Tibial artery (tissue), 4 donors: ENCODE measurements around the gene COX18.

Experiments
- DNase-seq, 2 donors: peaks; one replicate each; pipeline ENCODE4 v3.0.0-alpha.2; 2019
- H3K27ac ChIP-seq, 2 donors: fragments of 200-600 bp; sonication (generic) in 1 of 2; 1 replicate in 1 of 2; 2 replicates in 1 of 2; pipeline ENCODE4 v1.5.1; 2018 to 2019; ENCODE audit warnings: mild to moderate bottlenecking in 1 of 2
- H3K27me3 ChIP-seq, 2 donors: fragments of 200-600 bp; sonication (generic) in 1 of 2; one replicate each; pipeline versions ENCODE4 v1.5.1 to v1.6.0; 2016 to 2019
- H3K36me3 ChIP-seq, 3 donors: fragments of 200-600 bp; sonication (generic) in 2 of 3; one replicate each; pipeline ENCODE4 v1.5.1; 2016 to 2019; ENCODE audit warnings: mild to moderate bottlenecking in 2 of 3
- H3K4me1 ChIP-seq, 4 donors: fragments of 200-600 bp; sonication (generic) in 2 of 4; 1 replicate in 3 of 4; 2 replicates in 1 of 4; pipeline ENCODE4 v1.5.1; 2016 to 2019
- H3K4me3 ChIP-seq, 2 donors: fragments of 200-600 bp; sonication (generic) in 1 of 2; 1 replicate in 1 of 2; 2 replicates in 1 of 2; pipeline ENCODE4 v1.5.1; 2018 to 2019; ENCODE audit warnings: mild to moderate bottlenecking in 2 of 2
- H3K9me3 ChIP-seq, 3 donors: fragments of 200-600 bp; sonication (generic) in 1 of 3; one replicate each; pipeline ENCODE4 v1.5.1; 2016 to 2019
- intact Hi-C: fragments of 100-400 bp; cut with DNase I; formaldehyde crosslinking; loops from one replicate; pipeline ENCODE4 v1.15.0; 2023; ENCODE audit warnings: low total_unique reads
- TF ChIP-seq, protein P1 (sequence below), 2 experiments: fragments of 200-600 bp in 1 of 2; fragments of 450-650 bp in 1 of 2; IDR thresholded peaks; one replicate each; pipeline ENCODE4 v1.5.1; 2017 to 2019; ENCODE audit warnings: antibody characterized with exemption in 2 of 2, mild to moderate bottlenecking in 1 of 2, moderate library complexity in 1 of 2

COX18 gene

DNA sequence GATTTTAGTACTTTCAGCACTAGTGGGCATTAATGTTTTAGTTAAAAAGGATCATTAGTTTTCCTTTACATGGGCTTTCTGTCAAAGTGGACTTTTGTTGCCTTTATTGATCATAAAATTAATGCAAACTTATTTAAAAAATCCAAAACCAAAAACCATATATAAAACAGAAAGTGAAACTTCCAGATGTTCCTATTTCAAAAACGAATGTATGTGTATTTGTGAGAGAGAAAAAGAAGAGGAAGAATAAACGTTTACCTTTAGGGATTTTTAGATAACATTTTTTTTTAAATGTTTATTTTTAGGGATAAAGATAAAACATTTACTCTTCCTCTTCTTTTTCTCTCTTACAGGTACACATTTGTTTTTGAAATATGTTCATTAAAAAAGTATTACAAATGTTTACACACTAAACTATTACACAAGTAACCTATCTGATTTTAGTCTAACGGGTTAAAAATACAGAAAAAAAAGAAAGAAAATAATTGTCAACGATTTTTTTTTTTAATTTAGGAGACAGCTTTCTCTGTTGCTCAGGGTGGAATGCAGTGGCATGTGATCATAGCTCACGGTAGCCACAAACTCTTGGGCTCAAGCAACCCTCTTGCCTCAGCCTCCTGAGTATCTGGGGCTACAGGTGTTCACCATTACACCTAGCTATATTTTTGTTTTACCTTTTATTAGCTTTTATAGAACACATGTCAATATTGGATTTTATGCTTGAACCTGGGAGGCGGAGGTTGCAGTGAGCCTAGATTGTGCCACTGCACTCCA, 16.8 kb upstream of the COX18 start:
- Histone ChIP-seq H3K9me3 (no peaks in the 10 kb centered on the region), H3K4me3 (no peak overlapping the region), H3K27ac (no peak overlapping the region), H3K27me3 (no peaks in the 10 kb centered on the region), H3K36me3 (peaks cover 14 to 46% (median 31%) of the 10 kb centered on the region in 3 donors), H3K4me1 (peaks cover 0 to 26% (median 3%) of the 10 kb centered on the region in 4 donors)
- intact Hi-C loops, result no loop called here
- TF ChIP-seq, protein P1, sequence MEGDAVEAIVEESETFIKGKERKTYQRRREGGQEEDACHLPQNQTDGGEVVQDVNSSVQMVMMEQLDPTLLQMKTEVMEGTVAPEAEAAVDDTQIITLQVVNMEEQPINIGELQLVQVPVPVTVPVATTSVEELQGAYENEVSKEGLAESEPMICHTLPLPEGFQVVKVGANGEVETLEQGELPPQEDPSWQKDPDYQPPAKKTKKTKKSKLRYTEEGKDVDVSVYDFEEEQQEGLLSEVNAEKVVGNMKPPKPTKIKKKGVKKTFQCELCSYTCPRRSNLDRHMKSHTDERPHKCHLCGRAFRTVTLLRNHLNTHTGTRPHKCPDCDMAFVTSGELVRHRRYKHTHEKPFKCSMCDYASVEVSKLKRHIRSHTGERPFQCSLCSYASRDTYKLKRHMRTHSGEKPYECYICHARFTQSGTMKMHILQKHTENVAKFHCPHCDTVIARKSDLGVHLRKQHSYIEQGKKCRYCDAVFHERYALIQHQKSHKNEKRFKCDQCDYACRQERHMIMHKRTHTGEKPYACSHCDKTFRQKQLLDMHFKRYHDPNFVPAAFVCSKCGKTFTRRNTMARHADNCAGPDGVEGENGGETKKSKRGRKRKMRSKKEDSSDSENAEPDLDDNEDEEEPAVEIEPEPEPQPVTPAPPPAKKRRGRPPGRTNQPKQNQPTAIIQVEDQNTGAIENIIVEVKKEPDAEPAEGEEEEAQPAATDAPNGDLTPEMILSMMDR (IDR thresholded peaks at IDR 0.05), result no peak
- no peak for DNase-seq

DNA sequence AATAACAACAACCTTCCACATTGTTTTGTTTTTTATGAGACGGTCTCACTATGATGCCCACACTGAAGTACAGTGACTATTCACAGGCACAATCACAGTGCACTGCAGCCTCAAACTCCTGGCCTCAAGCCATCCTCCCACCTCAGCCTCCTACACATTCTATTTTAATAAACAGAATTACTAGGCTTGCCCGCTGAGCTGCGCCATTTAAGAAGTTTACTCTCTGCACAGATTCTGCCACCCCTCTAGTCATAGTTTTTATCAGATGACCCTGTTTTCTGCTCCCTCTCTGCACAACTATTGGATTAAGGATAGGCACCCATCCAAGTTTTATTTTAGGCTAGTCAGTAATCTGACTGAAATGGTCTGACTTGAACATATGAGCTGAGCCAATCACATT, 11.3 kb upstream of the COX18 start:
- no peak for DNase-seq
- Histone ChIP-seq H3K4me1 (peaks cover 0 to 14% (median 7%) of the 10 kb centered on the region in 4 donors), H3K27ac (peak overlapping the region in 1 of 2 donors; percentile 31), H3K27me3 (no peaks in the 10 kb centered on the region), H3K36me3 (peaks cover 34 to 74% (median 53%) of the 10 kb centered on the region in 3 donors), H3K9me3 (no peaks in the 10 kb centered on the region), H3K4me3 (no peak overlapping the region)
- intact Hi-C loops, result no loop called here
- TF ChIP-seq, protein P1 (IDR thresholded peaks at IDR 0.05), result no peak

DNA sequence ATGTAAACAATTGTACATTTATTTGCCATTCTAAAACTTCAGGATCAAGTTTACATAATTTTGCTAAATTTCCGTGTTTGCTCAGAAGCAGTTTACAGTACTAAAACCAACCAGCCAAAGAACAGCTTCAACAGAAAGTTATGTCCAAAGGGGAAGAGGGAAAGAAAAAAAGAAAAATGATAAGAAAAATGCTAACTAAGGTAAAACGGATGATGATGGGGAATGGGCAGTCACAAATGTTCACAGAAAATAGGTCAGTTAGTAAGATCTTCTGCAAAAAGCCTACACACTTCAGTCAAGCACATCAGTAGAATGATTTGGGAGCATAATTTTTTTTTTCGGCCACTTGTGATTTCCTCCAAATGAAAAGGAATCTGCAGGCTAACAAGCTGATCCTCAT, 6.3 kb upstream of the COX18 start:
- intact Hi-C loops, result no loop called here
- no peak overlapping the region for H3K27ac ChIP-seq
- H3K4me3 ChIP-seq, result no peak overlapping the region
- peaks cover 0 to 9% (median 5%) of the 10 kb centered on the region in 4 donors for H3K4me1 ChIP-seq
- TF ChIP-seq, protein P1 (IDR thresholded peaks at IDR 0.05), result no peak
- H3K9me3 ChIP-seq, result no peaks in the 10 kb centered on the region
- no peak for DNase-seq
- no peaks in the 10 kb centered on the region for H3K27me3 ChIP-seq
- peaks cover 28 to 51% (median 37%) of the 10 kb centered on the region in 3 donors for H3K36me3 ChIP-seq

DNA sequence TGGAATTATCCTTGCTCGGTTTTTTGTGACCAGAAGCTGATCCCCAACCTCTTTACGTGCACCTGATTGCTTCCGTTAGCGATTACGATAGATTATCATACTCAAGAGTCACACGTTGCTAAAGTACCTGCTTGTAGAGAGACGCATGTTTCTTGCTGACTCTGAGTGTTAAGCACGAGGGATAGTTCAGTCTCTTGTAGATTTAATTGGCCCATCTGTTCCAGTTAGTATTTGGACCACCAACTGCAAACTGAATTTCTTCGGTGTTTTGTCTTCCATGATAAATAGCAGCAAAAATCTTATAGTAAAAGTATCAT, 516 bp upstream of the COX18 start:
- intact Hi-C loops, result no loop called here
- H3K27ac ChIP-seq, result peak overlapping the region; percentile 91 to 94
- no peak for DNase-seq
- peaks cover 0 to 2% (median 0%) of the 10 kb centered on the region in 3 donors for H3K36me3 ChIP-seq
- peak overlapping the region; percentile 91 to 93 for H3K4me3 ChIP-seq
- H3K9me3 ChIP-seq, result no peaks in the 10 kb centered on the region
- peaks cover 0 to 27% (median 7%) of the 10 kb centered on the region in 4 donors for H3K4me1 ChIP-seq
- TF ChIP-seq, protein P1 (IDR thresholded peaks at IDR 0.05), result no peak
- no peaks in the 10 kb centered on the region for H3K27me3 ChIP-seq

DNA sequence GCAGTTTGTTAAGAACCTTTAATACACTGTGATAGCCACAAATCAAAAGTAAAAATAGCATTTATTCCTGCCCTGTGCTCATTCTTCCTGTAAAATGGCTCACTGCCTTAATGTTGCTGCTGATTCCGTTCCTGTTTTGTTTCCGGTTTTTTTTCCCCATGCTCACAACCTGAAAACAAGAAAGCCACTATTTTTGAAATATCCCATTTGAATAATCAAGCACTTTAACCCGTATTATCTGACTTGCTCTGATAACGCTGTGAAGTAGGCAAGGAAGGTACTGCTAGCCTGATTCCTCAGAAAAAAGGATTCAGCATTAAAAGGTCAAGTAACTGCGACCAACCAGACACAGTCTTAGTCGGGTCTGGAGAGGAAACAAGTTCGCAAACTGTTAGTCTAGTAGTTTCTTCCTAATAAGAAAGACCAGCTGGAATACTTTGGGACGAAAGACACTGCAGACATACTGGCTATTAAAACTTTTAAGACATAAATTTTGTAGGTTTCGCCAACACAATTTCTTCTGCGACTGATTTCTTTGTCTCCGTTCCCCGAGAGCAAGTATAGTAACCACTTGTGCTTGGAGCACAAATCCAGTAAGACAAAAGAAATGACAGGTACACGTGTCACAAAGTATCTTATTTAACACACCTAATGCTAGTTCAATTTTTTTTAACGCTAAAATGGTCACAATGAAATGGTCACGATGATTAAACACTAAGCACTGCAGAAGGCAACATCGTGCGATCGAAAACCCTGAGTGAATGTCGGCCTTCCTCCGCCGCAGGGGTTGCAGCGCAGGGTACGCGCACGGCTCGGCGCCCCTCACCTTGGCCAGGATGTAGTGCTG, 802 bp downstream of the COX18 start:
- no peaks in the 10 kb centered on the region for H3K9me3 ChIP-seq
- TF ChIP-seq, protein P1 (IDR thresholded peaks at IDR 0.05), result no peak
- peaks cover 0 to 27% (median 7%) of the 10 kb centered on the region in 4 donors for H3K4me1 ChIP-seq
- H3K4me3 ChIP-seq, result peak overlapping the region; percentile 91 to 93
- DNase-seq, result no peak
- H3K27ac ChIP-seq, result peak overlapping the region; percentile 91 to 94
- intact Hi-C loops, result loop anchor here (5.0 kb wide), 1 partner anchor 189 kb away; the partner anchor contains the start of gene ANKRD17
- H3K36me3 ChIP-seq, result peaks cover 2 to 5% (median 4%) of the 10 kb centered on the region in 3 donors
- H3K27me3 ChIP-seq, result no peaks in the 10 kb centered on the region
